GM18868 (cell line): ENCODE data around the gene TMC8.

Experiments
- ATAC-seq: cut with Tn5 transposase; IDR thresholded peaks from one replicate; pipeline ENCODE4 v1.9.1; 2021; ENCODE audit warnings: mild to moderate bottlenecking, moderate library complexity; ENCODE audit not compliant: unreplicated experiment

The TMC8 gene

DNA sequence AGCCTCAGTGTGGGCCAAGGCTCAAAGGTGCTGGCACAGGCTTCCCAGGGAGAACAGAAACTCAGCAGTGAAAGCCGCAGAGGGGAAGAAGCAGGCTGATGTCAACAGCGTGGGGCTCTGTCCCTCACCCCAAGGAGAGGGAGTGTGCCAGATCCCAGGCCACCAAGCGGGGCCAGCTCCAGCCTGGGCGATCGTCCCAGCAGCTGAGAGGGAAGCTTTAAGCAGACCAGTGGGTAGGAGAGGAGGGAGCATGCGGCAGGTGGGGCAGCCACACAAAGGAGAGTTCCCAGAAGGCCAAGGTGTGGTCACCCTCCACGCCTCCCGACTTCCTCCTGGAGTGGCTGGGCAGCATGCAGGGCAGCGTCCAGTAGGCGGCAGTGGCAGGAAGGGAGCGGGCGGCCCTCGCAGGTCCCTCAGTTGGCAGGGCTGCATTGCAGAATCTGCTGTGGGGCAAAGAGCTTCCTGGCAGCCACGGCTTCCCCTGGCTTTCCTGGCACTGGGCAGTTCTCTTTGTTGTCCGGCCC is 43.8 kb downstream of the TMC8 start:
- ATAC-seq: no peak

DNA sequence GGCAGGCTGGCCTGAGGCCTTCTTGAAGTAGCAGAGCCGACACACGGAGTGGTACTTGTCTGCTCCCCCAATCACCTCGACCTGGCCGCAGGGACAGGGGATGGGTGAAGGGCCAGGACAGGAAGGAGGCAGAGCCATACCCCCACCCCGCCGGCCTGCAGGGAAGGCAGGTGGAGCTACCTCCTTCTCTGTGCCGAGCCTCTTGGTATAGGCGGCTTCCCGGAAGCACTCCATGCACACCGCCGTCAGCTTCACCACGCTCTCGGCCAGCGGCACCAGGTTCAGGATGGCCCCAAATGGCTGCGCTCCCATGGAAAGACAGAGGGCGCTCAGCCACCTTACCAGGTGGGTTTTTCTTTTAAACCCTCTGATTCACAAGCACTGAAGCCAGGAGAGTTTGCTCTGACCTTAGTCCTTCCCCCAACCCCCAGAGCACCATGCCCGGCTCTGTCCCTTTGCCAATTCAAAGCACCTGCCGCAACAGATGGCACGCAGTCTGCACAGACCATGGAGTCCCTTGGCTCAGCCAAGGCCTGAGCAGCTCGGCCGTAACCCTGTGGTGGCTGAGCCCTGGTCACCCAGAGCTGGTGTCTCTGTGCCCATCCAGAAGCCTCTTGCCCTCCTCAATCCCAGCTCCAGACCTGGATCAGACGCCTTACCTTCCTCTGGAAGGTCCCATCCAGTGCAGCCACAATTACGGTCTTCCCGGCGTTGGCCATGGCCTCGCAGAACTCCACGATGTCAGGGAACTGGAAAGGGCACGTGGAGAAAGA is 44.5 kb downstream of the TMC8 start:
- ATAC-seq: no peak

DNA sequence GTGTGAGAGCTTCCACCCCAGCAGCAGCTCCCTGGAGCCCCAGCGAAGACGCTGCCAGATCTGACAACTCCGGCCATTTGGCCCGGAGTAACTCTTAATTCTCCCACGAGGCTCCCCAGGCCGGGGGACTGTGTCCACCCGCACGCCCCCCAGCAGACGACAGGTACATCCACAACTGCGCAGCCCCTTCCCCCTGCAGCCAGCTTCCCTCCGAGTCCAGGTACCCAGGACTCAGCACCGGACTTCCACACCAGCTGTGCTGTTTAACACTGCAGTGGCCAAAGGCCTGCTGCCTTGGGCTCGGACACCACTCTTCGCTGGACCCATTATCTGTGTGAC is 45.0 kb downstream of the TMC8 start:
- no peak for ATAC-seq

GRCh38 chr17:78176548-78177025 is 46.0 kb downstream of the TMC8 start:
- ATAC-seq: no peak

DNA sequence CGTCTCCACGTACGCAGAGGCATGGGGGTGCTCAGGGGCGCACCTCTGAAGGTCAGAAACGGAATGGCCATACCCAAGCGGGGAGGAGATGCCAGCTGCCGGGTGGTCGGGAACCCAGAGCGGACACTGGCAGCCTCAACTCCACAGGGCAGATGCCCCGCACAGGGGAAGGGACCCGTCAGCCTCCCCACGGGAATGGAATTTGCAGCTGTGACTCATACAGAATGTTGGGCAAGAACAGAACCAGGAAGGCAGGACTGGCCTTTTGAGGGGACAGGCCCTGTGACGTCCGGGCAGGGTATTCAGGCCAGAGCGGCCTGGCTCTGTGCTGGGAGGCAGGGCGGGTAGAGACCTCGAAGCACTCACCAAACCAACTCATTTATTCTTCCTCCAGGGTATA is 48.8 kb downstream of the TMC8 start:
- ATAC-seq: no peak

- ATAC-seq: no peak
Observed at GRCh38 chr17:78180083-78180482, 49.5 kb downstream of the TMC8 start.

GRCh38 chr17:78180508-78180907 is 49.9 kb downstream of the TMC8 start:
- no peak for ATAC-seq

GRCh38 chr17:78182504-78182903 is 51.9 kb downstream of the TMC8 start:
- ATAC-seq: no peak

DNA sequence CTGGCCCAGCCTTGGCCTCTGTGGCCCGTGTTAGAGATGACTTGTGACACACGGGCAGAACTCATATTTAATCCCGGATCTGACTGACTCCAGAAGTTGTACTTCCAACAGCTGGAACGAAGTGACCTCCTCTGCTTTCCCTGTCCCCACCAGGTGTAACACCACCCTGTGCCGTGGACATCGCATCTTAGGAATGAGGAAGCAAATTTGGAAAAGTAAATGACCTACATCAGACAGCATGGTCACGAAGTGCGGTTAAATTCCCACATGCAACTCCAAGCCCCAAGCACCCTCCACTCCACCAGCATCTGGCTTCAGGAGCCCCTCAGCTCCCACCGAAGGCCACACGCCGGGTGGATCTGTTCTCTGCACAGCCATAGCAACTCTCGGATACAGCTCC is 53.3 kb downstream of the TMC8 start:
- ATAC-seq: no peak

GRCh38 chr17:78184351-78184750 is 53.8 kb downstream of the TMC8 start:
- no peak for ATAC-seq

DNA sequence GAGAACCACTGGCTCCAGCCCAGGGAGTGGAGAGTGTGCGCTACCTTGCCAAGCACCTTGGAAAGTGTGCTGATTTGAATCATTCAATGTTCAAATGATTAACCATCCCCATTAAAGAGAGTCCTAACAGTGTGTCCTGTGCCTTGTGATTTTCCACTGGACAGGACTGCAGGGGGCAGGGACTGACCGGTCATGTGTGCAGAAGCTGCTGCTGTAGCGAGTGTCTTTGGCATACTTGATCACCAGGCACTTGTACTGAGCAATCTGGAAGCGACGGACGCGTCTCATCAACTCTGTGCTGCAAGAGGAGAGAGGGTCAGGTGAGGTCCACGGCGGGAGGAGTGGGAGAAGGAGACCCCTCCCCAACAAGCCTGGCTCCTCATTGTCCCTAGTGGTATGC is 54.3 kb downstream of the TMC8 start:
- no peak for ATAC-seq

DNA sequence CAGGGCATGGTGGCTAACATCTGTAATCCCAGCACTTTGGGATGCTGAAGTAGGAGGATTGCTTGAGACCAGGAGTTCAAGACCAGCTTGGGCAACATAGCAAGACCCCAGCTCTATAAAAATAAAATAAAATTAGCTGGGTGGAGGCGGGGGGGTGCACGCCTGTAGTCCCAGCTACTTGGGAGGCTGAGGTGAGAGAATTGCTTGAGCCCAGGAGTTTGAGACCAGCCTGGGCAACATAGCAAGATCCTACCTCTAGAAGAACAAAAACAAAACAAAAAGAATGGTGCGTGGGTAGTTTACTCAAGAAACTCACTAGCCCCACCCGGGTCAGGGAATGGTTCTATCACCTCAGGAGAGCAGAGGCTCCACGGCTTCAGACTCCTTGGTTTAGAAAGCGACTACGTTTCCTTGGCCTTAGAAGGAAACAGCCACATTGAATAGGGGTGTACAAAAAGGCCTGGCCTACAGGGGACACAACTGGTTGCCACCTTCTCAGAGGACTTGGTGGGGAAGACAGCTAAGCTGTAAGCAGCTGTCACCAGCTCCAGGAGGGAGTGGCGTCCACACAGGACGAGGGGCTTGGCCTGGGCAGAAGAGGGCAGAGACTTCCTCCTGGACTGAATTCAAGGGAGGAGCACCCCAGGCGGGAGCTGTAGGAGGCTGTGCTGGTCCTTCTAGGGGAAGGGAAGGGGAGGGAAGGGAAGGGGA is 55.6 kb downstream of the TMC8 start:
- ATAC-seq: no peak

- ATAC-seq: peak; percentile 90
Observed at GRCh38 chr17:78186692-78187595, 56.4 kb downstream of the TMC8 start, which contains the start of the genes AFMID and TK1. AFMID (plus strand) TSS chr17:78187362; CDS start chr17:78187371, 9 bp downstream. TK1 (minus strand) TSS chr17:78187052; CDS start chr17:78186994, 58 bp downstream.
